OCI-LY7 (cell line): ENCODE measurements around the gene MLYCD.

Source experiments
- EZH2phosphoT487 ChIP-seq: fragments of 200-600 bp; sonication (generic); IDR thresholded peaks from 2 replicates; pipeline ENCODE4 v1.6.1; 2018; ENCODE audit warnings: low read depth, borderline replicate concordance, mild to moderate bottlenecking, mixed run types, antibody characterized with exemption, low read length, moderate library complexity, mixed read lengths
- TF ChIP-seq, protein P1 (sequence below): fragments of 200-600 bp; sonication (generic); conservative IDR thresholded peaks from 2 replicates; pipeline ENCODE4 v1.5.1; 2014; ENCODE audit warnings: mild to moderate bottlenecking, antibody characterized with exemption, low read length, moderate library complexity, mixed read lengths

DNA sequence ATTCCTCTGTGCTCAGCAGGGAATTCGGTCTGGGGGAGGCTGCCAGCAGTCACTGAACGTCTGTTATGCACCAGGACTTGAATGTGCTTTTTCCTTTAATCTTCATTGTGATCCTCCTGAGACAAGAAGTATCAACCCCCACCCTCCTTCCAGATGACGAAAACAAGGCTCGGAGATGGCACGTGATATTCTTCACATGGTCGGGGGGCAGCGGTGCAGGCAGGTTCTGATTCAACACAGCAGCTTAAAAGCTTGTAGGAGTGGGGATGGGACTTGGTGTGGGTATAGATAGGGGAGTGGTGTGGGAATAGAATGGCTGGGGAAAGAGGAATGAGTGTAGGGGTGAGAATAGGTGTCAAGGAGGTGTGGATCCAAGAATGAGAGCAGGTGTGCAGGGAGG lies 75.6 kb downstream of the MLYCD start:
- TF ChIP-seq, protein P1, sequence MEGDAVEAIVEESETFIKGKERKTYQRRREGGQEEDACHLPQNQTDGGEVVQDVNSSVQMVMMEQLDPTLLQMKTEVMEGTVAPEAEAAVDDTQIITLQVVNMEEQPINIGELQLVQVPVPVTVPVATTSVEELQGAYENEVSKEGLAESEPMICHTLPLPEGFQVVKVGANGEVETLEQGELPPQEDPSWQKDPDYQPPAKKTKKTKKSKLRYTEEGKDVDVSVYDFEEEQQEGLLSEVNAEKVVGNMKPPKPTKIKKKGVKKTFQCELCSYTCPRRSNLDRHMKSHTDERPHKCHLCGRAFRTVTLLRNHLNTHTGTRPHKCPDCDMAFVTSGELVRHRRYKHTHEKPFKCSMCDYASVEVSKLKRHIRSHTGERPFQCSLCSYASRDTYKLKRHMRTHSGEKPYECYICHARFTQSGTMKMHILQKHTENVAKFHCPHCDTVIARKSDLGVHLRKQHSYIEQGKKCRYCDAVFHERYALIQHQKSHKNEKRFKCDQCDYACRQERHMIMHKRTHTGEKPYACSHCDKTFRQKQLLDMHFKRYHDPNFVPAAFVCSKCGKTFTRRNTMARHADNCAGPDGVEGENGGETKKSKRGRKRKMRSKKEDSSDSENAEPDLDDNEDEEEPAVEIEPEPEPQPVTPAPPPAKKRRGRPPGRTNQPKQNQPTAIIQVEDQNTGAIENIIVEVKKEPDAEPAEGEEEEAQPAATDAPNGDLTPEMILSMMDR = no peak
- no peak for TF ChIP-seq EZH2phosphoT487
